GM12878 (cell line): ENCODE measurements around the gene PGK1.
"Not testable (repeated sequence)": the region's sequence is repeated elsewhere in the genome, so short reads cannot be mapped to it uniquely, and the experiment has no call there.

Experiments used
- ATF7 ChIP-seq: fragments of 450-650 bp; IDR thresholded peaks from 2 replicates; pipeline ENCODE4 v1.6.1; 2016; ENCODE audit warnings: low read depth, mild to moderate bottlenecking
- EP300 ChIP-seq, 2 experiments: fragments of 150-350 bp in 1 of 2; IDR thresholded peaks; 2 replicates each; pipeline ENCODE4 v1.6.1; 2011 to 2012; ENCODE audit warnings: low read depth in 2 of 2, low read length in 2 of 2, borderline replicate concordance in 1 of 2, improper control_type of control experiment in 1 of 2, inconsistent platforms in 1 of 2; ENCODE audit not compliant: control insufficient read depth in 1 of 2
- JUND ChIP-seq: IDR thresholded peaks from 2 replicates; pipeline ENCODE4 v1.6.1; 2012; ENCODE audit warnings: low read depth, mild to moderate bottlenecking, low read length, improper control_type of control experiment, moderate library complexity
- MTA2 ChIP-seq: fragments of 450-650 bp; IDR thresholded peaks from 2 replicates; pipeline ENCODE4 v1.6.1; 2016; ENCODE audit warnings: low read depth, mild to moderate bottlenecking, moderate library complexity
- POLR2A ChIP-seq: IDR thresholded peaks from 2 replicates; pipeline ENCODE4 v1.6.1; 2011; ENCODE audit warnings: low read depth, mild to moderate bottlenecking, low read length
- SIN3A ChIP-seq: IDR thresholded peaks from 2 replicates; pipeline ENCODE4 v1.6.1; 2012; ENCODE audit warnings: low read depth, low read length, improper control_type of control experiment
- TCF12 ChIP-seq: IDR thresholded peaks from 2 replicates; pipeline ENCODE4 v1.6.1; 2011; ENCODE audit warnings: low read depth, mild to moderate bottlenecking, low read length
- TF ChIP-seq, protein P1 (sequence below), 3 experiments: IDR thresholded peaks in 2 of 3; conservative IDR thresholded peaks in 1 of 3; 2 replicates each; pipeline ENCODE4 v1.5.1; 2011; ENCODE audit warnings: low read depth in 3 of 3, low read length in 3 of 3, mild to moderate bottlenecking in 3 of 3, control low read depth in 2 of 3, moderate library complexity in 2 of 3, inconsistent platforms in 1 of 3, mixed read lengths in 1 of 3; ENCODE audit not compliant: control insufficient read depth in 2 of 3, insufficient read depth in 1 of 3; ENCODE audit errors: extremely low read depth in 1 of 3
- TF ChIP-seq, protein P2 (sequence below): IDR thresholded peaks from 2 replicates; pipeline ENCODE4 v1.6.1; 2012; ENCODE audit warnings: mild to moderate bottlenecking, low read depth, low read length

DNA sequence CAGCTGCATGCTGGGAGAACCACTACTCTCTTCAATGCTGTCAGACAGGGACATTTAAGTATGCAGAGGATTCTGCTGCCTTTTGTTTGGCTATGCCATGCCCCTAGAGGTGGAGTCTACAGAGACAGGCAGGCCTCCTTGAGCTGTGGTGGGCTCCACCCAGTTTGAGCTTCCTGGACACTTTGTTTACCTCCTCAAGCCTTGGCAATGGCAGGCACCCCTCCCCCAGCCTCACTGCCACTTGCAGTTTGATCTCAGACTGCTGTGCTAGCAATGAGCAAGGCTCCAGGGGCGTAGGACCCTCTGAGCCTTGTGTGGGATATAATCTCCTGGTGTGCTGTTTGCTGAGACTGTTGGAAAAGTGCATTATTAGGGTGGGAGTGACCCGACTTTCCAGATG lies 53.3 kb downstream of the PGK1 start:
- TF ChIP-seq, protein P1, sequence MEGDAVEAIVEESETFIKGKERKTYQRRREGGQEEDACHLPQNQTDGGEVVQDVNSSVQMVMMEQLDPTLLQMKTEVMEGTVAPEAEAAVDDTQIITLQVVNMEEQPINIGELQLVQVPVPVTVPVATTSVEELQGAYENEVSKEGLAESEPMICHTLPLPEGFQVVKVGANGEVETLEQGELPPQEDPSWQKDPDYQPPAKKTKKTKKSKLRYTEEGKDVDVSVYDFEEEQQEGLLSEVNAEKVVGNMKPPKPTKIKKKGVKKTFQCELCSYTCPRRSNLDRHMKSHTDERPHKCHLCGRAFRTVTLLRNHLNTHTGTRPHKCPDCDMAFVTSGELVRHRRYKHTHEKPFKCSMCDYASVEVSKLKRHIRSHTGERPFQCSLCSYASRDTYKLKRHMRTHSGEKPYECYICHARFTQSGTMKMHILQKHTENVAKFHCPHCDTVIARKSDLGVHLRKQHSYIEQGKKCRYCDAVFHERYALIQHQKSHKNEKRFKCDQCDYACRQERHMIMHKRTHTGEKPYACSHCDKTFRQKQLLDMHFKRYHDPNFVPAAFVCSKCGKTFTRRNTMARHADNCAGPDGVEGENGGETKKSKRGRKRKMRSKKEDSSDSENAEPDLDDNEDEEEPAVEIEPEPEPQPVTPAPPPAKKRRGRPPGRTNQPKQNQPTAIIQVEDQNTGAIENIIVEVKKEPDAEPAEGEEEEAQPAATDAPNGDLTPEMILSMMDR (IDR thresholded peaks at IDR 0.05 in 2 of 3, conservative IDR thresholded peaks at IDR 0.05 in 1 of 3; ENCODE audit: control insufficient read depth in 2 of 3, extremely low read depth in 1 of 3, insufficient read depth in 1 of 3, low read depth in 3 of 3, low read length in 3 of 3), result not testable (repeated sequence)
- not testable (repeated sequence) for TF ChIP-seq MTA2; JUND; SIN3A; TCF12; POLR2A; EP300 (IDR thresholded peaks at IDR 0.05; ENCODE audit: borderline replicate concordance in 1 of 2, control insufficient read depth in 1 of 2, low read depth in 2 of 2, low read length in 2 of 2); ATF7
- TF ChIP-seq, protein P2, sequence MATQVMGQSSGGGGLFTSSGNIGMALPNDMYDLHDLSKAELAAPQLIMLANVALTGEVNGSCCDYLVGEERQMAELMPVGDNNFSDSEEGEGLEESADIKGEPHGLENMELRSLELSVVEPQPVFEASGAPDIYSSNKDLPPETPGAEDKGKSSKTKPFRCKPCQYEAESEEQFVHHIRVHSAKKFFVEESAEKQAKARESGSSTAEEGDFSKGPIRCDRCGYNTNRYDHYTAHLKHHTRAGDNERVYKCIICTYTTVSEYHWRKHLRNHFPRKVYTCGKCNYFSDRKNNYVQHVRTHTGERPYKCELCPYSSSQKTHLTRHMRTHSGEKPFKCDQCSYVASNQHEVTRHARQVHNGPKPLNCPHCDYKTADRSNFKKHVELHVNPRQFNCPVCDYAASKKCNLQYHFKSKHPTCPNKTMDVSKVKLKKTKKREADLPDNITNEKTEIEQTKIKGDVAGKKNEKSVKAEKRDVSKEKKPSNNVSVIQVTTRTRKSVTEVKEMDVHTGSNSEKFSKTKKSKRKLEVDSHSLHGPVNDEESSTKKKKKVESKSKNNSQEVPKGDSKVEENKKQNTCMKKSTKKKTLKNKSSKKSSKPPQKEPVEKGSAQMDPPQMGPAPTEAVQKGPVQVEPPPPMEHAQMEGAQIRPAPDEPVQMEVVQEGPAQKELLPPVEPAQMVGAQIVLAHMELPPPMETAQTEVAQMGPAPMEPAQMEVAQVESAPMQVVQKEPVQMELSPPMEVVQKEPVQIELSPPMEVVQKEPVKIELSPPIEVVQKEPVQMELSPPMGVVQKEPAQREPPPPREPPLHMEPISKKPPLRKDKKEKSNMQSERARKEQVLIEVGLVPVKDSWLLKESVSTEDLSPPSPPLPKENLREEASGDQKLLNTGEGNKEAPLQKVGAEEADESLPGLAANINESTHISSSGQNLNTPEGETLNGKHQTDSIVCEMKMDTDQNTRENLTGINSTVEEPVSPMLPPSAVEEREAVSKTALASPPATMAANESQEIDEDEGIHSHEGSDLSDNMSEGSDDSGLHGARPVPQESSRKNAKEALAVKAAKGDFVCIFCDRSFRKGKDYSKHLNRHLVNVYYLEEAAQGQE, result not testable (repeated sequence)
